ENCODE measurements around the gene ITGB3. TPM values are rescaled to one million over a fixed set of nuclear protein-coding genes. Genes with fewer than 3 reads are reported as not detected.
"Not testable (repeated sequence)": the region's sequence is repeated elsewhere in the genome, so short reads cannot be mapped to it uniquely, and the experiment has no call there.

Gene ITGB3
- total RNA-seq, 2 donors from 2014 or later, result 2.0 to 2.1 TPM

GRCh38 chr17:47210779-47211178 is 42.8 kb upstream of the ITGB3 start:
- H3K27ac ChIP-seq, result no peak overlapping the region
- H3K27me3 ChIP-seq, result no peaks in the 10 kb centered on the region
- H3K36me3 ChIP-seq (replicated peaks in 1 of 2; ENCODE audit: insufficient read depth in 1 of 2, low read depth in 2 of 2), result no peaks in the 10 kb centered on the region
- no peak for DNase-seq
- H3K9me3 ChIP-seq, result no peaks in the 10 kb centered on the region
- peaks cover 3% of the 10 kb centered on the region for H3K4me1 ChIP-seq
- 61 to 69% methylated on average over 2 of the region's 2 CpGs for WGBS, 2 donors
- TF ChIP-seq POLR2A (IDR thresholded peaks at IDR 0.05) (no peak), CTCF (IDR thresholded peaks at IDR 0.05) (no peak)
- no peak overlapping the region for H3K4me3 ChIP-seq
- intact Hi-C loops (cut with DNase I), result no loop called here
- no peak for ATAC-seq

GRCh38 chr17:47212458-47212857 is 41.2 kb upstream of the ITGB3 start:
- Histone ChIP-seq H3K9me3 (no peaks in the 10 kb centered on the region), H3K27ac (no peak overlapping the region), H3K4me3 (no peak overlapping the region), H3K4me1 (no peaks in the 10 kb centered on the region), H3K27me3 (no peaks in the 10 kb centered on the region), H3K36me3 (replicated peaks in 1 of 2; ENCODE audit: insufficient read depth in 1 of 2, low read depth in 2 of 2) (no peaks in the 10 kb centered on the region)
- ATAC-seq, result no peak
- intact Hi-C loops (cut with DNase I), result no loop called here
- TF ChIP-seq POLR2A (IDR thresholded peaks at IDR 0.05) (no peak), CTCF (IDR thresholded peaks at IDR 0.05) (no peak)
- 74 to 81% methylated on average over 2 of the region's 2 CpGs for whole genome bisulfite sequencing, 2 donors
- no peak for DNase-seq

- no peak for TF ChIP-seq CTCF (IDR thresholded peaks at IDR 0.05)
- intact Hi-C loops (cut with DNase I), result no loop called here
- DNase-seq (no peak), ATAC-seq (no peak)
- Histone ChIP-seq H3K9me3 (no peaks in the 10 kb centered on the region), H3K27me3 (no peaks in the 10 kb centered on the region), H3K36me3 (replicated peaks in 1 of 2; ENCODE audit: insufficient read depth in 1 of 2, low read depth in 2 of 2) (no peaks in the 10 kb centered on the region), H3K27ac (no peak overlapping the region), H3K4me1 (no peaks in the 10 kb centered on the region), H3K4me3 (no peak overlapping the region)
- WGBS, 2 donors, result 58 to 76% methylated on average over 4 of the region's 4 CpGs
Measured at GRCh38 chr17:47213540-47213939, 40.1 kb upstream of the ITGB3 start.

- TF ChIP-seq CTCF (IDR thresholded peaks at IDR 0.05), result no peak
- TF ChIP-seq POLR2A (IDR thresholded peaks at IDR 0.05), result no peak
- H3K9me3 ChIP-seq, result no peaks in the 10 kb centered on the region
- DNase-seq (no peak), ATAC-seq (no peak)
- intact Hi-C loops (cut with DNase I), result no loop called here
- H3K4me1 ChIP-seq, result no peaks in the 10 kb centered on the region
- H3K36me3 ChIP-seq (replicated peaks in 1 of 2; ENCODE audit: insufficient read depth in 1 of 2, low read depth in 2 of 2), result no peaks in the 10 kb centered on the region
- WGBS, 2 donors, result 80 to 81% methylated on average over 3 of the region's 3 CpGs
- no peak overlapping the region for H3K27ac ChIP-seq
- no peak overlapping the region for H3K4me3 ChIP-seq
- H3K27me3 ChIP-seq, result no peaks in the 10 kb centered on the region
Measured at GRCh38 chr17:47214931-47215330, 38.7 kb upstream of the ITGB3 start.

GRCh38 chr17:47216821-47217220 is 36.8 kb upstream of the ITGB3 start:
- 77 to 82% methylated on average over 4 of the region's 4 CpGs for WGBS, 2 donors
- intact Hi-C loops (cut with DNase I); H3K36me3 ChIP-seq (replicated peaks in 1 of 2; ENCODE audit: insufficient read depth in 1 of 2, low read depth in 2 of 2); H3K4me1 ChIP-seq; H3K27me3 ChIP-seq; H3K4me3 ChIP-seq; ATAC-seq; DNase-seq; H3K9me3 ChIP-seq; H3K27ac ChIP-seq: not testable (repeated sequence)

GRCh38 chr17:47217279-47217678 is 36.3 kb upstream of the ITGB3 start:
- H3K4me1 ChIP-seq; H3K36me3 ChIP-seq (replicated peaks in 1 of 2; ENCODE audit: insufficient read depth in 1 of 2, low read depth in 2 of 2); ATAC-seq; DNase-seq; H3K9me3 ChIP-seq; H3K27me3 ChIP-seq; H3K4me3 ChIP-seq; H3K27ac ChIP-seq; intact Hi-C loops (cut with DNase I): not testable (repeated sequence)
- WGBS, 2 donors, result 81 to 86% methylated on average over 2 of the region's 2 CpGs
